HEK293 (cell line): ENCODE data around the gene TMC2.

Experiments
- BCL11A ChIP-seq: fragments of 450-650 bp; formaldehyde crosslinking; IDR thresholded peaks from 2 replicates; pipeline ENCODE4 v1.5.1; 2016; ENCODE audit warnings: low read depth, missing biosample characterization, missing genetic modification characterization
- GLI2 ChIP-seq: fragments of 450-650 bp; formaldehyde crosslinking; IDR thresholded peaks from 2 replicates; pipeline ENCODE4; 2017; ENCODE audit warnings: missing biosample characterization, missing genetic modification characterization, low read depth, borderline replicate concordance
- KLF1 ChIP-seq: fragments of 450-650 bp; formaldehyde crosslinking; IDR thresholded peaks from 2 replicates; pipeline ENCODE4 v1.5.1; 2016; ENCODE audit warnings: missing biosample characterization, missing genetic modification characterization
- KLF9 ChIP-seq: fragments of 450-650 bp; formaldehyde crosslinking; IDR thresholded peaks from 2 replicates; pipeline ENCODE4 v1.5.1; 2016; ENCODE audit warnings: missing biosample characterization, missing genetic modification characterization, low read depth
- OVOL3 ChIP-seq: fragments of 450-650 bp; formaldehyde crosslinking; IDR thresholded peaks from 2 replicates; pipeline ENCODE4 v1.5.1; 2016; ENCODE audit warnings: missing biosample characterization, missing genetic modification characterization
- REST ChIP-seq: fragments of 450-650 bp; formaldehyde crosslinking; IDR thresholded peaks from 2 replicates; pipeline ENCODE4 v1.5.1; 2016; ENCODE audit warnings: missing biosample characterization, missing genetic modification characterization
- SP2 ChIP-seq: fragments of 450-650 bp; formaldehyde crosslinking; IDR thresholded peaks from 2 replicates; pipeline ENCODE4 v1.5.1; 2016; ENCODE audit warnings: missing biosample characterization, missing genetic modification characterization
- TCF7L2 ChIP-seq: IDR thresholded peaks from 2 replicates; pipeline ENCODE4 v1.6.1; 2011; ENCODE audit warnings: low read depth, mild to moderate bottlenecking, inconsistent platforms, low read length, moderate library complexity, borderline replicate concordance
- YY2 ChIP-seq: fragments of 450-650 bp; formaldehyde crosslinking; IDR thresholded peaks from 2 replicates; pipeline ENCODE4 v1.5.1; 2016; ENCODE audit warnings: missing biosample characterization, missing genetic modification characterization
- ZBTB20 ChIP-seq: fragments of 450-650 bp; formaldehyde crosslinking; IDR thresholded peaks from 2 replicates; pipeline ENCODE4 v1.5.1; 2016; ENCODE audit warnings: missing biosample characterization, missing genetic modification characterization
- ZNF146 ChIP-seq: fragments of 450-650 bp; formaldehyde crosslinking; IDR thresholded peaks from 2 replicates; pipeline ENCODE4 v1.5.1; 2016; ENCODE audit warnings: missing biosample characterization, missing genetic modification characterization
- ZNF19 ChIP-seq: fragments of 450-650 bp; formaldehyde crosslinking; IDR thresholded peaks from 2 replicates; pipeline ENCODE4; 2016; ENCODE audit warnings: missing biosample characterization, missing genetic modification characterization, low read depth
- ZNF223 ChIP-seq: fragments of 450-650 bp; formaldehyde crosslinking; IDR thresholded peaks from 2 replicates; pipeline ENCODE4 v1.5.1; 2016; ENCODE audit warnings: missing biosample characterization, missing genetic modification characterization
- ZNF23 ChIP-seq: fragments of 450-650 bp; formaldehyde crosslinking; IDR thresholded peaks from 2 replicates; pipeline ENCODE4 v1.5.1; 2016; ENCODE audit warnings: missing biosample characterization, missing genetic modification characterization, borderline replicate concordance
- ZNF280C ChIP-seq: fragments of 450-650 bp; formaldehyde crosslinking; IDR thresholded peaks from 2 replicates; pipeline ENCODE4 v1.5.1; 2016; ENCODE audit warnings: missing biosample characterization, missing genetic modification characterization
- ZNF292 ChIP-seq: fragments of 450-650 bp; formaldehyde crosslinking; IDR thresholded peaks from 2 replicates; pipeline ENCODE4 v1.5.1; 2016; ENCODE audit warnings: low read depth, missing biosample characterization, missing genetic modification characterization, borderline replicate concordance
- ZNF391 ChIP-seq: fragments of 450-650 bp; formaldehyde crosslinking; IDR thresholded peaks from 2 replicates; pipeline ENCODE4 v1.5.1; 2016; ENCODE audit warnings: low read depth, missing biosample characterization, missing genetic modification characterization, borderline replicate concordance
- ZNF514 ChIP-seq: fragments of 450-650 bp; formaldehyde crosslinking; IDR thresholded peaks from 2 replicates; pipeline ENCODE4 v1.5.1; 2016; ENCODE audit warnings: missing biosample characterization, missing genetic modification characterization
- ZNF518A ChIP-seq: fragments of 450-650 bp; formaldehyde crosslinking; conservative IDR thresholded peaks from 2 replicates; pipeline ENCODE4 v1.5.1; 2016; ENCODE audit warnings: low read depth, missing biosample characterization, missing genetic modification characterization
- ZNF529 ChIP-seq: fragments of 450-650 bp; formaldehyde crosslinking; IDR thresholded peaks from 2 replicates; pipeline ENCODE4 v1.5.1; 2017; ENCODE audit warnings: missing genetic modification characterization, missing biosample characterization; ENCODE audit not compliant: insufficient replicate concordance
- ZNF544 ChIP-seq: fragments of 450-650 bp; formaldehyde crosslinking; IDR thresholded peaks from 2 replicates; pipeline ENCODE4 v1.5.0; 2017; ENCODE audit warnings: missing biosample characterization, missing genetic modification characterization
- ZNF639 ChIP-seq: fragments of 450-650 bp; formaldehyde crosslinking; IDR thresholded peaks from 2 replicates; pipeline ENCODE4 v1.5.1; 2016; ENCODE audit warnings: missing biosample characterization, missing genetic modification characterization
- ZNF660 ChIP-seq: fragments of 450-650 bp; IDR thresholded peaks from 2 replicates; pipeline ENCODE4 v1.5.1; 2018; ENCODE audit warnings: missing biosample characterization, mild to moderate bottlenecking, missing genetic modification characterization
- ZNF670 ChIP-seq: fragments of 450-650 bp; formaldehyde crosslinking; IDR thresholded peaks from 2 replicates; pipeline ENCODE4 v1.5.1; 2016; ENCODE audit warnings: missing biosample characterization, missing genetic modification characterization, low read depth
- ZNF747 ChIP-seq: fragments of 450-650 bp; formaldehyde crosslinking; IDR thresholded peaks from 2 replicates; pipeline ENCODE4 v1.5.1; 2016; ENCODE audit warnings: missing biosample characterization, missing genetic modification characterization
- ZNF830 ChIP-seq: fragments of 450-650 bp; IDR thresholded peaks from 2 replicates; pipeline ENCODE4 v1.5.0; 2018; ENCODE audit warnings: missing biosample characterization, missing genetic modification characterization, low read depth, mild to moderate bottlenecking, moderate library complexity

Gene TMC2

GRCh38 chr20:2663887-2664719, 127.7 kb downstream of the TMC2 start, which contains the start of gene IDH3B (continued):
- no peak for TF ChIP-seq ZNF292
- no peak for TF ChIP-seq ZNF19 (tag by site-specific recombination)
- peak; percentile 98 for TF ChIP-seq YY2
- TF ChIP-seq ZNF514 (tag by site-specific recombination) = no peak
- TF ChIP-seq ZNF146 (tag by site-specific recombination) = no peak
- TF ChIP-seq ZNF223 (tag by site-specific recombination) = no peak
- no peak; the same call in 1 of the 2 replicates for TF ChIP-seq REST (tag by site-specific recombination)
- no peak for TF ChIP-seq ZNF830 (tag by site-specific recombination)
- no peak for TF ChIP-seq ZNF747
- no peak for TF ChIP-seq TCF7L2
- TF ChIP-seq ZNF529 = no peak
- peak; percentile 89 for TF ChIP-seq SP2 (tag by site-specific recombination)
- no peak for TF ChIP-seq GLI2 (tag by site-specific recombination)
- no peak for TF ChIP-seq ZNF544 (tag by site-specific recombination)
- no peak for TF ChIP-seq ZNF23 (tag by site-specific recombination)
- peak; percentile 56; the same call in 1 of the 2 replicates for TF ChIP-seq OVOL3 (tag by site-specific recombination)
- no peak for TF ChIP-seq ZNF280C (tag by site-specific recombination)
- TF ChIP-seq BCL11A = no peak
- TF ChIP-seq KLF9 (tag by site-specific recombination) = no peak
- TF ChIP-seq KLF1 (tag by site-specific recombination) = no peak
- no peak for TF ChIP-seq ZNF670 (tag by site-specific recombination)
- TF ChIP-seq ZBTB20 = peak; percentile 57; the same call in 1 of the 2 replicates
- peak; percentile 85 for TF ChIP-seq ZNF639 (tag by site-specific recombination)
- TF ChIP-seq ZNF660 (tag by site-specific recombination) = no peak
- TF ChIP-seq ZNF518A = peak; percentile 97
- TF ChIP-seq ZNF391 (tag by site-specific recombination) = no peak; the same call in 1 of the 2 replicates
